Mammary epithelial cell (primary cell): ENCODE results near the gene KRT38.

Source experiments
- CTCF ChIP-seq, 2 donors: IDR thresholded peaks in 1 of 2; conservative IDR thresholded peaks in 1 of 2; 2 replicates each; pipeline ENCODE4 v1.5.1; 2011 to 2012; ENCODE audit warnings: inconsistent platforms in 2 of 2, low read length in 2 of 2, mild to moderate bottlenecking in 2 of 2, control low read depth in 1 of 2, low read depth in 1 of 2; ENCODE audit not compliant: insufficient read depth in 1 of 2; ENCODE audit errors: extremely low read depth in 1 of 2
- EZH2 ChIP-seq: IDR thresholded peaks from 2 replicates; pipeline ENCODE4 v1.6.1; 2012; ENCODE audit warnings: low read length, inconsistent platforms, borderline replicate concordance

- TF ChIP-seq CTCF (conservative IDR thresholded peaks at IDR 0.05 in 1 of 2, IDR thresholded peaks at IDR 0.05 in 1 of 2; ENCODE audit: extremely low read depth in 1 of 2, insufficient read depth in 1 of 2, low read depth in 1 of 2, low read length in 2 of 2) (no peak), EZH2 (no peak)
Measured at GRCh38 chr17:41387670-41388069, 53.1 kb downstream of the KRT38 start.
